Measurements from ENCODE around the gene GREB1L. TPM values are rescaled to one million over a fixed set of nuclear protein-coding genes. Genes with fewer than 3 reads are reported as not detected.

GREB1L gene
- total RNA-seq, 2 donors from 2014 or later, result 0.52 to 3.0 TPM

GRCh38 chr18:21557607-21558253 lies 315.7 kb downstream of the GREB1L start:
- ATAC-seq (peak; percentile 65), DNase-seq (peak; percentile 40 to 70 (median 52))
- H3K4me1 ChIP-seq, result peaks cover 9% of the 10 kb centered on the region
- WGBS, 2 donors, result 43 to 57% methylated on average over 6 of the region's 6 CpGs
- H3K9me3 ChIP-seq, result no peaks in the 10 kb centered on the region
- H3K4me3 ChIP-seq, result no peak overlapping the region
- H3K27ac ChIP-seq, result peak overlapping the region in 3 of 4 donors; percentile 27 to 68 (median 42)
- intact Hi-C loops (cut with DNase I), result no loop called here
- TF ChIP-seq POLR2A (IDR thresholded peaks at IDR 0.05) (no peak), CTCF (IDR thresholded peaks at IDR 0.05) (no peak)
- peaks cover 4 to 11% of the 10 kb centered on the region in 2 donors for H3K36me3 ChIP-seq (replicated peaks in 1 of 2; ENCODE audit: insufficient read depth in 1 of 2, low read depth in 2 of 2)
- no peaks in the 10 kb centered on the region for H3K27me3 ChIP-seq

DNA sequence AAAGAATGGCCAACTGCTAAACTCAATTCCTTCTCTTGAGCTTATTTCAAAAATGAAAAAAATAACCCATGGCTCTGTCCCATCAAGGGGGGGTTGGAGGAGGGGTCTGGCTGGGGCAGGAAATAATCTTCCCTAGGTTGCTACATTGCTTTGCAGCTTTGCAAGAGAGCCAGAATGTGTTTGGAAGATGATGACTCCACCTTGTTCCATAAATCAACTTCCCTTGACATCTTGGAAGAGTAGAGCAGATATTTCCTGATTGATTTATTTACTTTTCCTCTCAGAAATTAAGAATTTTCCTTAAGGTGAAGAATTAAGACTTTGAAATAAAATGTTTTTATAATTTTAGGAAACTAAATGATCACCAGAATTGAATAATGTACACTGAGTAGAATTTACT lies 317.2 kb downstream of the GREB1L start:
- H3K27ac ChIP-seq, result no peak overlapping the region
- no peak for TF ChIP-seq CTCF (IDR thresholded peaks at IDR 0.05)
- no peak for TF ChIP-seq POLR2A (IDR thresholded peaks at IDR 0.05)
- H3K4me1 ChIP-seq, result peaks cover 9% of the 10 kb centered on the region
- no peak overlapping the region for H3K4me3 ChIP-seq
- ATAC-seq, result no peak
- no peaks in the 10 kb centered on the region for H3K9me3 ChIP-seq
- no peak for DNase-seq
- intact Hi-C loops (cut with DNase I), result no loop called here
- peaks cover 4 to 15% of the 10 kb centered on the region in 2 donors for H3K36me3 ChIP-seq (replicated peaks in 1 of 2; ENCODE audit: insufficient read depth in 1 of 2, low read depth in 2 of 2)
- no peaks in the 10 kb centered on the region for H3K27me3 ChIP-seq

DNA sequence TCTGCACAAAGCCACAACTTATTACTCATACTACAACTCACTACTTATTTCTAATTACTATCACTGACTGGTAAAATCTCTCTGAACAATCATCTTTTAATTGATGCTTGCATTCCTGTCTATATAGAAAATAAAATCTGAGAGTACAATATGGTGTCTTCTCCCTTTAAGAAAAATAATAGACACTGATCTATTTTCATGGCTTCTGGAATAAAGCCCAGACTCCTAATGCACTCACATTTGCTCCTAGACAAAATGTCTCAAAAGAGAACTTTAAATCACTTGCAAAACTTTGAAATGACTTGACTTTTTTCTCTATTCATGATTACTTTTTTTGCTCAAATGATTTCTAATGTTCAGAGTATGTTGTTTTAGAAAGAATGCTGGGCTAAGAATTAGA lies 329.7 kb downstream of the GREB1L start:
- Histone ChIP-seq H3K9me3 (no peaks in the 10 kb centered on the region), H3K27ac (no peak overlapping the region), H3K27me3 (no peaks in the 10 kb centered on the region), H3K4me3 (no peak overlapping the region), H3K4me1 (no peaks in the 10 kb centered on the region), H3K36me3 (replicated peaks in 1 of 2; ENCODE audit: insufficient read depth in 1 of 2, low read depth in 2 of 2) (peaks cover 0 to 5% of the 10 kb centered on the region in 2 donors)
- intact Hi-C loops (cut with DNase I), result loop anchor here (10.0 kb wide), 1 partner anchor 57 kb away; no protein-coding TSS in a partner anchor
- no peak for ATAC-seq
- TF ChIP-seq POLR2A (IDR thresholded peaks at IDR 0.05) (no peak), CTCF (IDR thresholded peaks at IDR 0.05) (no peak)
- no peak for DNase-seq

Small RNA genes within 50 kb of the gene (small RNA-seq; reads per million reads assigned to genes)
- gene RF00603, result not detected

Other genes with a start within 250 kb of the GREB1L start
- 10 to 100 TPM; 27.7 to 43.1 TPM for gene ROCK1, start 130.4 kb upstream of the GREB1L start, total RNA-seq